Endodermal cell (in vitro differentiated cells): ENCODE measurements around the gene TMEM109. TPM values are rescaled to one million over a fixed set of nuclear protein-coding genes. Genes with fewer than 3 reads are reported as not detected.

Experiments used
- DNase-seq: peaks from one replicate; pipeline ENCODE4 v3.0.0-alpha.2; 2017
- H3K27ac ChIP-seq: 2 replicates; pipeline ENCODE4 v1.5.1; 2013; ENCODE audit warnings: mild to moderate bottlenecking, low read depth, low read length, moderate library complexity
- H3K27me3 ChIP-seq: 2 replicates; pipeline ENCODE4 v1.6.1; 2013; ENCODE audit warnings: mild to moderate bottlenecking, low read length, moderate library complexity; ENCODE audit not compliant: insufficient read depth, control insufficient read depth, poor library complexity, severe bottlenecking
- H3K36me3 ChIP-seq: 2 replicates; pipeline ENCODE4 v1.7.0; 2013; ENCODE audit warnings: mild to moderate bottlenecking, low read length, moderate library complexity; ENCODE audit not compliant: control insufficient read depth, insufficient read depth
- H3K4me1 ChIP-seq: one replicate; pipeline ENCODE4 v1.7.0; 2013; ENCODE audit warnings: low read length; ENCODE audit not compliant: control insufficient read depth, insufficient read depth
- H3K4me3 ChIP-seq: 2 replicates; pipeline ENCODE4 v1.5.1; 2013; ENCODE audit warnings: mild to moderate bottlenecking, low read length, moderate library complexity
- H3K9ac ChIP-seq: 2 replicates; pipeline ENCODE4 v1.6.1; 2013; ENCODE audit warnings: mild to moderate bottlenecking, low read length, moderate library complexity; ENCODE audit not compliant: poor library complexity, severe bottlenecking; ENCODE audit errors: extremely low read depth
- H3K9me3 ChIP-seq: 2 replicates; pipeline ENCODE4 v1.6.1; 2013; ENCODE audit warnings: mild to moderate bottlenecking, low read length, moderate library complexity; ENCODE audit not compliant: control insufficient read depth
- H3K27ac Mint-ChIP-seq: 2 replicates; pipeline ENCODE4 v1.8.0; 2020; ENCODE audit warnings: mixed read lengths
- H3K27me3 Mint-ChIP-seq: 2 replicates; pipeline ENCODE4 v1.8.0; 2021; ENCODE audit warnings: mild to moderate bottlenecking, mixed read lengths; ENCODE audit not compliant: insufficient read depth
- H3K36me3 Mint-ChIP-seq: 2 replicates; pipeline ENCODE4 v1.8.0; 2020; ENCODE audit warnings: low read depth, mixed read lengths
- H3K4me1 Mint-ChIP-seq: 2 replicates; pipeline ENCODE4 v1.8.0; 2020; ENCODE audit warnings: mixed read lengths
- H3K4me3 Mint-ChIP-seq: 2 replicates; pipeline ENCODE4 v1.8.0; 2020; ENCODE audit warnings: mild to moderate bottlenecking, moderate library complexity, mixed read lengths
- H3K9me3 Mint-ChIP-seq: 2 replicates; pipeline ENCODE4 v1.8.0; 2020; ENCODE audit warnings: mild to moderate bottlenecking, mixed read lengths
- CTCF ChIP-seq: fragments of 200-600 bp; sonication (generic); conservative IDR thresholded peaks from 2 replicates; pipeline ENCODE4 v1.5.0; 2021; ENCODE audit warnings: antibody characterized with exemption, mild to moderate bottlenecking
- WGBS, 2 experiments: methylation state at CpG; one replicate each; pipeline versions ENCODE4 v1.1.5 to v1.1.7; 2013; ENCODE audit warnings: missing lambda C conversion rate in 2 of 2, mixed read lengths in 1 of 2; ENCODE audit not compliant: insufficient coverage in 1 of 2, insufficient read length in 1 of 2; 5-methylcytosine and 5-hydroxymethylcytosine counted together
- total RNA-seq, 2 donors: library from RNA; stranded (reverse); fragmentation: NEBNext Ultra II Directional in 1 of 2; extraction: Animal tissue kit (Norgen Biotek cat#: 25700) in 1 of 2; gene quantifications; 2 replicates in 1 of 2; 3 replicates in 1 of 2; pipeline ENCODE4 v1.2.1, GENCODE V29; 2021

The TMEM109 gene
- total RNA-seq, 2 donors from 2014 or later = 41.4 to 56.8 TPM

GRCh38 chr11:60942970-60943565, 29.1 kb downstream of the TMEM109 start:
- no peak overlapping the region for H3K4me3 Mint-ChIP-seq
- Histone ChIP-seq H3K9me3 (no peaks in the 10 kb centered on the region), H3K27ac (no peak overlapping the region), H3K4me1 (no peaks in the 10 kb centered on the region), H3K9ac (no peak overlapping the region), H3K4me3 (no peak overlapping the region), H3K36me3 (no peaks in the 10 kb centered on the region), H3K27me3 (peaks cover 6% of the 10 kb centered on the region)
- peaks cover 2% of the 10 kb centered on the region for H3K4me1 Mint-ChIP-seq
- no peak overlapping the region for H3K27ac Mint-ChIP-seq
- peaks cover 15% of the 10 kb centered on the region for H3K27me3 Mint-ChIP-seq
- no peaks in the 10 kb centered on the region for H3K36me3 Mint-ChIP-seq
- TF ChIP-seq CTCF = no peak
- 90 to 94% methylated on average over 8 to 9 of the region's 9 CpGs for WGBS, 2 experiments
- DNase-seq = no peak
- H3K9me3 Mint-ChIP-seq = no peaks in the 10 kb centered on the region

- no peaks in the 10 kb centered on the region for H3K4me1 Mint-ChIP-seq
- H3K27me3 Mint-ChIP-seq = peaks cover 29% of the 10 kb centered on the region
These were observed 30.7 kb downstream of the TMEM109 start for GRCh38 chr11:60944490-60945294.

GRCh38 chr11:60945295-60945667, 31.3 kb downstream of the TMEM109 start:
- H3K4me3 Mint-ChIP-seq = no peak overlapping the region
- no peaks in the 10 kb centered on the region for H3K9me3 ChIP-seq
- H3K4me1 ChIP-seq = no peaks in the 10 kb centered on the region
- DNase-seq = no peak
- 92 to 96% methylated on average over 2 to 5 of the region's 5 CpGs for WGBS, 2 experiments
- peaks cover 24% of the 10 kb centered on the region for H3K27me3 ChIP-seq
- H3K27ac ChIP-seq = no peak overlapping the region
- H3K27ac Mint-ChIP-seq = no peak overlapping the region
- peaks cover 34% of the 10 kb centered on the region for H3K27me3 Mint-ChIP-seq
- H3K4me1 Mint-ChIP-seq = no peaks in the 10 kb centered on the region
- no peaks in the 10 kb centered on the region for H3K36me3 Mint-ChIP-seq
- H3K9ac ChIP-seq = no peak overlapping the region
- TF ChIP-seq CTCF = no peak
- no peaks in the 10 kb centered on the region for H3K36me3 ChIP-seq
- no peaks in the 10 kb centered on the region for H3K9me3 Mint-ChIP-seq
- H3K4me3 ChIP-seq = no peak overlapping the region

More at GRCh38 chr11:60944490-60945294, 30.7 kb downstream of the TMEM109 start:
- 85 to 95% methylated on average over 5 to 11 of the region's 11 CpGs for WGBS, 2 experiments
- no peaks in the 10 kb centered on the region for H3K36me3 Mint-ChIP-seq
- H3K27ac ChIP-seq = no peak overlapping the region
- no peaks in the 10 kb centered on the region for H3K9me3 ChIP-seq
- H3K9me3 Mint-ChIP-seq = no peaks in the 10 kb centered on the region
- peak; percentile 71 for DNase-seq
- no peaks in the 10 kb centered on the region for H3K4me1 ChIP-seq
- H3K27me3 ChIP-seq = peaks cover 18% of the 10 kb centered on the region
- no peak overlapping the region for H3K4me3 ChIP-seq
- TF ChIP-seq CTCF = peak; percentile 74
- no peak overlapping the region for H3K4me3 Mint-ChIP-seq
- no peaks in the 10 kb centered on the region for H3K36me3 ChIP-seq
- H3K27ac Mint-ChIP-seq = no peak overlapping the region
- H3K9ac ChIP-seq = no peak overlapping the region
